B cell (primary cell): ENCODE data around the gene SLC47A2.

Experiments
- CTCF ChIP-seq: fragments of 200-600 bp; IDR thresholded peaks from one replicate; pipeline ENCODE4 v1.8.0; 2022; ENCODE audit warnings: antibody characterized with exemption, mild to moderate bottlenecking
- EZH2 ChIP-seq: IDR thresholded peaks from 2 replicates; pipeline ENCODE4 v1.6.1; 2012; ENCODE audit warnings: borderline replicate concordance, low read depth, mild to moderate bottlenecking, moderate library complexity, low read length; ENCODE audit not compliant: insufficient read depth, poor library complexity, severe bottlenecking

- TF ChIP-seq CTCF: no peak
- TF ChIP-seq EZH2: no peak
Measured at GRCh38 chr17:19750835-19751234, 34.5 kb upstream of the SLC47A2 start.
